ENCODE data around the gene UQCR10. TPM values are rescaled to one million over a fixed set of nuclear protein-coding genes. Genes with fewer than 3 reads are reported as not detected.

Gene UQCR10
- total RNA-seq, 1 donor from 2014 or later, result 120 TPM

DNA sequence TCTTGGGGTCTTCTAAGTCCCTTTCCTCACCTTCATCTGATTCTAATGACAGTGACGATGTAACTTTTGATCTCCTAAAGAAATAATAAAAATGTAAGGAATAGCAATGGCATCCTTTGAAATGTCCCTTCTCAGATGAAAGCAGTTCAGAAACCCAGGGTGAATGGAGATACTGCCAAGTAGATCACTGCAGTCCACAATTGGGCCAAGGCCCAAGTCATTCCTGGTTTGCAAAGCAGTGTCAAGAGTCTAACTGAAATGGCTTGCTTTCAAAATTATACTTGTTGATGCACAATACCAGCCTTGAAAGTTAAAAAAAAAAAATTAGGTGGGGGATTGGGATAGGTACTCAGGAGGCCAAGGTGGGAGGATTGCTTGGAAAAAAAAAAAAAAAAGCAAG is 50.6 kb downstream of the UQCR10 start:
- no peak for DNase-seq (ENCODE audit: low spot score, unreplicated experiment)
- TF ChIP-seq, protein P1, sequence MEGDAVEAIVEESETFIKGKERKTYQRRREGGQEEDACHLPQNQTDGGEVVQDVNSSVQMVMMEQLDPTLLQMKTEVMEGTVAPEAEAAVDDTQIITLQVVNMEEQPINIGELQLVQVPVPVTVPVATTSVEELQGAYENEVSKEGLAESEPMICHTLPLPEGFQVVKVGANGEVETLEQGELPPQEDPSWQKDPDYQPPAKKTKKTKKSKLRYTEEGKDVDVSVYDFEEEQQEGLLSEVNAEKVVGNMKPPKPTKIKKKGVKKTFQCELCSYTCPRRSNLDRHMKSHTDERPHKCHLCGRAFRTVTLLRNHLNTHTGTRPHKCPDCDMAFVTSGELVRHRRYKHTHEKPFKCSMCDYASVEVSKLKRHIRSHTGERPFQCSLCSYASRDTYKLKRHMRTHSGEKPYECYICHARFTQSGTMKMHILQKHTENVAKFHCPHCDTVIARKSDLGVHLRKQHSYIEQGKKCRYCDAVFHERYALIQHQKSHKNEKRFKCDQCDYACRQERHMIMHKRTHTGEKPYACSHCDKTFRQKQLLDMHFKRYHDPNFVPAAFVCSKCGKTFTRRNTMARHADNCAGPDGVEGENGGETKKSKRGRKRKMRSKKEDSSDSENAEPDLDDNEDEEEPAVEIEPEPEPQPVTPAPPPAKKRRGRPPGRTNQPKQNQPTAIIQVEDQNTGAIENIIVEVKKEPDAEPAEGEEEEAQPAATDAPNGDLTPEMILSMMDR (IDR thresholded peaks at IDR 0.05; ENCODE audit: unreplicated experiment), result no peak
- no peak overlapping the region for H3K4me3 Mint-ChIP-seq (ENCODE audit: low read depth)
- H3K36me3 Mint-ChIP-seq (ENCODE audit: insufficient read depth), result peaks cover 21% of the 10 kb centered on the region
- H3K27me3 Mint-ChIP-seq, result no peaks in the 10 kb centered on the region
- no peak overlapping the region for H3K27ac Mint-ChIP-seq
- H3K4me1 Mint-ChIP-seq (ENCODE audit: low read depth), result peaks cover 5% of the 10 kb centered on the region
- H3K9me3 Mint-ChIP-seq (ENCODE audit: low read depth), result no peaks in the 10 kb centered on the region

DNA sequence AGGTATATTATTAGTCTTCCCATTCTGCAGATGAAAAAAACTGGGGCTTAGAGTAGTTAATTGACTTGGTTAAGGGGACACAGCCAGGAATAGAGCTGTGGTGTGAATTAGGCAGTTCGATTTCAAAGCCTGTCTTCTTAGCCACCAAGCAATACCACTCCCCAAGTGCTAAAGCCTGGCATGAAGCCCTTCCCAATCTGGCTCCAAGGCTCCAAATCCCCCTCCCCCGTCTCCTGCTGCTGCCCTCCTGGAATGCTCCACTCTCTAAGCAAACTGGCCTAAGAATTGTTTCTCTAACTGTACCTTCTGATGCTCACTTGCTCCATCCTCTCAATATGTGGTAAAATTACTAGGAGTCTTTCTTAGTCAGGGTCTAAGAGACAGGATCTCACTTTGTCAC is 52.3 kb downstream of the UQCR10 start:
- Mint-ChIP-seq H3K27ac (no peak overlapping the region), H3K9me3 (ENCODE audit: low read depth) (no peaks in the 10 kb centered on the region), H3K4me3 (ENCODE audit: low read depth) (no peak overlapping the region), H3K36me3 (ENCODE audit: insufficient read depth) (peaks cover 26% of the 10 kb centered on the region), H3K27me3 (no peaks in the 10 kb centered on the region), H3K4me1 (ENCODE audit: low read depth) (no peaks in the 10 kb centered on the region)
- DNase-seq (ENCODE audit: low spot score, unreplicated experiment), result no peak
- TF ChIP-seq, protein P1 (IDR thresholded peaks at IDR 0.05; ENCODE audit: unreplicated experiment), result no peak

Other genes starting within 250 kb of the UQCR10 start
- gene THOC5, start 213.6 kb upstream of the UQCR10 start, total RNA-seq, result 72.9 and 80.3 TPM in 2 replicates
- 221 and 222 TPM in 2 replicates for gene NIPSNAP1, start 186.3 kb upstream of the UQCR10 start, total RNA-seq
- 36.6 and 37.1 TPM in 2 replicates for gene NF2, start 163.7 kb upstream of the UQCR10 start, total RNA-seq
- gene CABP7, start 47.4 kb upstream of the UQCR10 start, total RNA-seq, result 0.12 TPM in 1 of 2 replicates, not detected in the other
- 21.1 and 21.2 TPM in 2 replicates for gene ZMAT5, start 362 bp upstream of the UQCR10 start, total RNA-seq
- gene ASCC2, start 70.9 kb downstream of the UQCR10 start, total RNA-seq, result 56.1 and 60.6 TPM in 2 replicates
- 50.2 and 51.0 TPM in 2 replicates for gene MTMR3, start 115.8 kb downstream of the UQCR10 start, total RNA-seq